T1000 (cell line): Measurements from ENCODE around the gene CCDC102A.
"Not testable (repeated sequence)": the region's sequence is repeated elsewhere in the genome, so short reads cannot be mapped to it uniquely, and the experiment has no call there.

ENCODE experiments used
- DNase-seq: peaks from one replicate; lab custom pipeline; 2025; ENCODE audit warnings: mixed read lengths; lab: John Stamatoyannopoulos, UW

Gene CCDC102A

GRCh38 chr16:57536306-57537193 is at the start of gene CCDC102A:
Gene CCDC102A (minus strand): TSS chr16:57536571. CDS start chr16:57529177, 7,394 bp downstream.
- no peak for DNase-seq

- DNase-seq = no peak
These were observed 48.8 kb upstream of the CCDC102A start for GRCh38 chr16:57585051-57585687.

- no peak for DNase-seq
These were observed 42.9 kb upstream of the CCDC102A start for GRCh38 chr16:57579361-57579665.

GRCh38 chr16:57578521-57579360 is 42.4 kb upstream of the CCDC102A start:
- DNase-seq = no peak

GRCh38 chr16:57577691-57578224 is 41.4 kb upstream of the CCDC102A start:
- no peak for DNase-seq

GRCh38 chr16:57577214-57577613 is 40.8 kb upstream of the CCDC102A start:
- DNase-seq = no peak

GRCh38 chr16:57576429-57576870 is 40.1 kb upstream of the CCDC102A start:
- DNase-seq = peak; percentile 34

GRCh38 chr16:57575468-57576277 is 39.3 kb upstream of the CCDC102A start:
- DNase-seq = no peak

- DNase-seq = no peak
These were observed 38.5 kb upstream of the CCDC102A start for GRCh38 chr16:57574646-57575467.

GRCh38 chr16:57574086-57574485 is 37.7 kb upstream of the CCDC102A start:
- no peak for DNase-seq

GRCh38 chr16:57572978-57573728 is 36.8 kb upstream of the CCDC102A start:
- DNase-seq = no peak

GRCh38 chr16:57571098-57571497 is 34.7 kb upstream of the CCDC102A start:
- DNase-seq = no peak

- no peak for DNase-seq
These were observed 34.1 kb upstream of the CCDC102A start for GRCh38 chr16:57570301-57571070.

- DNase-seq = no peak
These were observed 33.1 kb upstream of the CCDC102A start for GRCh38 chr16:57569306-57569946.

- DNase-seq = not testable (repeated sequence)
These were observed 32.4 kb upstream of the CCDC102A start for GRCh38 chr16:57568772-57569171.

- no peak for DNase-seq
These were observed 31.9 kb upstream of the CCDC102A start for GRCh38 chr16:57568173-57568678.

GRCh38 chr16:57567691-57568090 is 31.3 kb upstream of the CCDC102A start:
- no peak for DNase-seq

- no peak for DNase-seq
These were observed 30.1 kb upstream of the CCDC102A start for GRCh38 chr16:57566436-57566835.
